Measurements from ENCODE around the gene COL6A3.

DNA sequence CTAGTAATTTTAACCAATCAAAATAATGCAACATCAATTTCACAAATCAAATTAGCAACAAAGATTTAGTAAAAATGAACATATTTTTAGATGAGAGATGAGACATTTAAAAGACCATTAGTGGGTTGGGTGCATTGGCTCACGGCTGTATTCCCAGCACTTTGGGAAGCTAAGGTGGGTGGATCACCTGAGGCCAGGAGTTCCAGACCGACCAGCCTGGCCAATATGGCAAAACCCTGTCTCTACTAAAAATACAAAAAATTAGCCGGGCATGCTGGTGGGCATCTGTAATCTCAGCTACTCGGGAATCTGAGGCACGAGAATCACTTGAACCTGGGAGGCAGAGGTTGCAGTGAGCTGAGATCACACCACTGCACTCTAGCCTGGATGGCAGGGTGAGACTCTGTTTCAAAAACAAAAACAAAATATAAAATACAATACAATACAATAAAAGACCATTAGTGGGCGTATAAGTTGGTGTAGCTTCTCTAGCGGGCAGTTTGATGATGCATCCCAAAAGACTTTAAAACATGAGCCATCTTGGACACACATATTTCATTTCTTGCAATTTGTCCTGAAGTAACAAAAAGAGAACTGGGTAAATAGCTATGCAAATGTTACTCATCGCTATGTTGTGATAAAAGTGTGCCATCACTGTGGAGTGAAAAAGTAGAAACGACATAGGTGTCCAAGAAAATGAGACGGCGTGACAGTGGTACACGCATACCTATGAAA lies 101.8 kb downstream of the COL6A3 start:
- TF ChIP-seq, protein P1, sequence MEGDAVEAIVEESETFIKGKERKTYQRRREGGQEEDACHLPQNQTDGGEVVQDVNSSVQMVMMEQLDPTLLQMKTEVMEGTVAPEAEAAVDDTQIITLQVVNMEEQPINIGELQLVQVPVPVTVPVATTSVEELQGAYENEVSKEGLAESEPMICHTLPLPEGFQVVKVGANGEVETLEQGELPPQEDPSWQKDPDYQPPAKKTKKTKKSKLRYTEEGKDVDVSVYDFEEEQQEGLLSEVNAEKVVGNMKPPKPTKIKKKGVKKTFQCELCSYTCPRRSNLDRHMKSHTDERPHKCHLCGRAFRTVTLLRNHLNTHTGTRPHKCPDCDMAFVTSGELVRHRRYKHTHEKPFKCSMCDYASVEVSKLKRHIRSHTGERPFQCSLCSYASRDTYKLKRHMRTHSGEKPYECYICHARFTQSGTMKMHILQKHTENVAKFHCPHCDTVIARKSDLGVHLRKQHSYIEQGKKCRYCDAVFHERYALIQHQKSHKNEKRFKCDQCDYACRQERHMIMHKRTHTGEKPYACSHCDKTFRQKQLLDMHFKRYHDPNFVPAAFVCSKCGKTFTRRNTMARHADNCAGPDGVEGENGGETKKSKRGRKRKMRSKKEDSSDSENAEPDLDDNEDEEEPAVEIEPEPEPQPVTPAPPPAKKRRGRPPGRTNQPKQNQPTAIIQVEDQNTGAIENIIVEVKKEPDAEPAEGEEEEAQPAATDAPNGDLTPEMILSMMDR (IDR thresholded peaks at IDR 0.05), result no peak
- no peak for TF ChIP-seq POLR2A (IDR thresholded peaks at IDR 0.05)

Data from right lobe of liver (tissue), 4 donors.